H1 (cell line): ENCODE measurements around the gene TNNI2.

ENCODE experiments used
- MAFK ChIP-seq: IDR thresholded peaks from 2 replicates; pipeline ENCODE4 v1.6.1; 2012; ENCODE audit warnings: low read depth, mild to moderate bottlenecking, improper control_type of control experiment, low read length
- ZNF274 ChIP-seq: IDR thresholded peaks from 2 replicates; pipeline ENCODE4 v1.7.0; 2012; ENCODE audit warnings: low read length, borderline replicate concordance; ENCODE audit errors: extremely low read depth
- TF ChIP-seq, protein P1 (sequence below), 3 experiments: IDR thresholded peaks; 1 replicate in 2 of 3; 2 replicates in 1 of 3; pipeline versions ENCODE4 v1.5.1 to v1.6.1; 2011; ENCODE audit warnings: low read length in 3 of 3, mild to moderate bottlenecking in 3 of 3, inconsistent platforms in 2 of 3, low read depth in 1 of 3, moderate library complexity in 1 of 3; ENCODE audit not compliant: insufficient read depth in 1 of 3; ENCODE audit errors: control extremely low read depth in 1 of 3

DNA sequence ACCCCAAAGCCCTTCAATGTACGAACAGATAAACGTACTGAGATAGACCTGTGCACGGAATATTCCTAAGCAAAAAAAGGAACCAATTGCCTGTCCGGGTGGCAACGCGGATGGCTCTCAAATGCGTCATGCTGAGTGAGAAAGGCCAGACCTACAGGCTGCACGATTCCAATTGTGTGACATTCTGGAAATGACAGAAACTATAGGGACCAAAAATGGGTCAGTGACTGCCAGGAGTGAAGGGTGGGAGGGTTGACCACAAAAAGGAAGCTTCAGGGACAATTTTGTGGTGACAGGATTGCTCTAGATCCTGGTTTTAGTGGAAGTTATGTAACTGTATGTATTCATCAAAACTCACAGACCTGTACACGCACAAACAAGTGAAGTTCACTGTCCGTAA lies 28.0 kb upstream of the TNNI2 start:
- TF ChIP-seq, protein P1, sequence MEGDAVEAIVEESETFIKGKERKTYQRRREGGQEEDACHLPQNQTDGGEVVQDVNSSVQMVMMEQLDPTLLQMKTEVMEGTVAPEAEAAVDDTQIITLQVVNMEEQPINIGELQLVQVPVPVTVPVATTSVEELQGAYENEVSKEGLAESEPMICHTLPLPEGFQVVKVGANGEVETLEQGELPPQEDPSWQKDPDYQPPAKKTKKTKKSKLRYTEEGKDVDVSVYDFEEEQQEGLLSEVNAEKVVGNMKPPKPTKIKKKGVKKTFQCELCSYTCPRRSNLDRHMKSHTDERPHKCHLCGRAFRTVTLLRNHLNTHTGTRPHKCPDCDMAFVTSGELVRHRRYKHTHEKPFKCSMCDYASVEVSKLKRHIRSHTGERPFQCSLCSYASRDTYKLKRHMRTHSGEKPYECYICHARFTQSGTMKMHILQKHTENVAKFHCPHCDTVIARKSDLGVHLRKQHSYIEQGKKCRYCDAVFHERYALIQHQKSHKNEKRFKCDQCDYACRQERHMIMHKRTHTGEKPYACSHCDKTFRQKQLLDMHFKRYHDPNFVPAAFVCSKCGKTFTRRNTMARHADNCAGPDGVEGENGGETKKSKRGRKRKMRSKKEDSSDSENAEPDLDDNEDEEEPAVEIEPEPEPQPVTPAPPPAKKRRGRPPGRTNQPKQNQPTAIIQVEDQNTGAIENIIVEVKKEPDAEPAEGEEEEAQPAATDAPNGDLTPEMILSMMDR (IDR thresholded peaks at IDR 0.05; ENCODE audit: control extremely low read depth in 1 of 3, insufficient read depth in 1 of 3, low read depth in 1 of 3, low read length in 3 of 3) = no peak
- TF ChIP-seq ZNF274 (no peak), MAFK (no peak)
